CD4-positive, alpha-beta memory T cell (primary cell): Measurements from ENCODE around the gene NAP1L4. TPM values are rescaled to one million over a fixed set of nuclear protein-coding genes. Genes with fewer than 3 reads are reported as not detected.
"Not testable (repeated sequence)": the region's sequence is repeated elsewhere in the genome, so short reads cannot be mapped to it uniquely, and the experiment has no call there.

Experiments
- CTCF ChIA-PET: fragments of 350-600 bp; sonication (Branson Sonifier 250); formaldehyde crosslinking; loops from one replicate; lab custom pipeline; 2021; ENCODE audit warnings: inconsistent platforms; ENCODE audit not compliant: partially characterized antibody; lab: Charles Lee
- POLR2A ChIA-PET: fragments of 350-600 bp; sonication (Branson Sonifier 250); formaldehyde crosslinking; loops from one replicate; lab custom pipeline; 2021; ENCODE audit not compliant: partially characterized antibody; lab: Charles Lee
- DNase-seq, 5 donors: peaks; one replicate each; pipeline versions ENCODE4 v3.0.0 to v3.0.0-alpha.2; 2020 to 2022; ENCODE audit warnings: mixed read lengths in 1 of 5
- H3K27ac ChIP-seq: one replicate; pipeline ENCODE4 v1.7.0; 2013; ENCODE audit warnings: low read depth, low read length
- H3K27me3 ChIP-seq: 2 replicates; pipeline ENCODE4 v1.7.0; 2013; ENCODE audit warnings: mild to moderate bottlenecking, low read length, moderate library complexity; ENCODE audit not compliant: insufficient read depth
- H3K36me3 ChIP-seq: 2 replicates; pipeline ENCODE4 v1.7.0; 2013; ENCODE audit warnings: mild to moderate bottlenecking, low read length, moderate library complexity; ENCODE audit not compliant: insufficient read depth
- H3K4me1 ChIP-seq: 2 replicates; pipeline ENCODE4 v1.7.0; 2013; ENCODE audit warnings: mild to moderate bottlenecking, low read length, moderate library complexity; ENCODE audit not compliant: insufficient read depth
- H3K4me3 ChIP-seq, 2 donors: one replicate each; pipeline ENCODE4 v1.7.0; 2013; ENCODE audit warnings: low read length in 2 of 2, mild to moderate bottlenecking in 1 of 2
- H3K9me3 ChIP-seq, 2 donors: one replicate each; pipeline ENCODE4 v1.7.0; 2013; ENCODE audit warnings: low read length in 2 of 2, control low read depth in 1 of 2; ENCODE audit not compliant: control insufficient read depth in 1 of 2
- H3K27ac Mint-ChIP-seq, 7 donors: one replicate each; pipeline ENCODE4 v1.8.0; 2020 to 2021; ENCODE audit warnings: mixed read lengths in 7 of 7, mild to moderate bottlenecking in 6 of 7, inconsistent platforms in 3 of 7, moderate library complexity in 3 of 7
- H3K27me3 Mint-ChIP-seq, 2 donors: one replicate each; pipeline ENCODE4 v1.8.0; 2020 to 2021; ENCODE audit warnings: mixed read lengths in 2 of 2
- H3K36me3 Mint-ChIP-seq, 2 donors: one replicate each; pipeline ENCODE4 v1.8.0; 2020 to 2021; ENCODE audit warnings: mixed read lengths in 2 of 2, inconsistent platforms in 1 of 2, mild to moderate bottlenecking in 1 of 2
- H3K4me1 Mint-ChIP-seq, 4 donors: one replicate each; pipeline ENCODE4 v1.8.0; 2020 to 2021; ENCODE audit warnings: mixed read lengths in 4 of 4, mild to moderate bottlenecking in 1 of 4
- H3K4me3 Mint-ChIP-seq, 8 donors: one replicate each; pipeline ENCODE4 v1.8.0; 2020 to 2021; ENCODE audit warnings: mixed read lengths in 8 of 8, mild to moderate bottlenecking in 7 of 8, moderate library complexity in 6 of 8, inconsistent platforms in 3 of 8
- H3K9me3 Mint-ChIP-seq, 8 donors: one replicate each; pipeline ENCODE4 v1.8.0; 2020 to 2021; ENCODE audit warnings: mixed read lengths in 8 of 8, mild to moderate bottlenecking in 5 of 8, inconsistent platforms in 3 of 8, moderate library complexity in 1 of 8
- intact Hi-C: fragments of 100-400 bp; cut with micrococcal nuclease; formaldehyde crosslinking; loops from one replicate; pipeline ENCODE4 v1.15.1; 2023
- polyA plus RNA-seq, 2 donors: library from polyadenylated mRNA; unstranded; fragments of 300-500 nt; fragmentation: Illumina TruSeq; gene quantifications; one replicate each; pipeline ENCODE4 v1.2.3, GENCODE V29; 2021
- total RNA-seq, 2 experiments: library from RNA; stranded (reverse); gene quantifications; one replicate each; pipeline ENCODE4 v1.2.3, GENCODE V29; 2021

The NAP1L4 gene
- total and polyA plus RNA-seq, 4 experiments from 2014 or later: 153 to 303 (median 230) TPM

GRCh38 chr11:2911088-2911784 lies 80.9 kb downstream of the NAP1L4 start:
- H3K9me3 ChIP-seq: no peaks in the 10 kb centered on the region
- no peak for DNase-seq
- H3K4me3 Mint-ChIP-seq: no peak overlapping the region
- H3K27ac Mint-ChIP-seq: peak overlapping the region in 3 of 7 donors; percentile 12 to 23 (median 15)
- H3K27me3 ChIP-seq: no peaks in the 10 kb centered on the region
- H3K27ac ChIP-seq: no peak overlapping the region
- no peaks in the 10 kb centered on the region for H3K36me3 ChIP-seq
- H3K4me1 Mint-ChIP-seq: peaks cover 6 to 11% (median 9%) of the 10 kb centered on the region in 4 donors
- CTCF ChIA-PET: no interaction called here
- POLR2A ChIA-PET: no interaction called here
- peaks cover 4 to 7% of the 10 kb centered on the region in 2 donors for H3K36me3 Mint-ChIP-seq
- no peaks in the 10 kb centered on the region for H3K27me3 Mint-ChIP-seq
- intact Hi-C loops: no loop called here
- peaks cover 9% of the 10 kb centered on the region for H3K4me1 ChIP-seq
- H3K9me3 Mint-ChIP-seq: no peaks in the 10 kb centered on the region
- no peak overlapping the region for H3K4me3 ChIP-seq

- H3K27ac ChIP-seq: no peak overlapping the region
- POLR2A ChIA-PET: no interaction called here
- H3K27me3 Mint-ChIP-seq: no peaks in the 10 kb centered on the region
- H3K4me1 Mint-ChIP-seq: peaks cover 6 to 11% (median 9%) of the 10 kb centered on the region in 4 donors
- H3K9me3 Mint-ChIP-seq: no peaks in the 10 kb centered on the region
- H3K36me3 Mint-ChIP-seq: peaks cover 4 to 14% of the 10 kb centered on the region in 2 donors
- intact Hi-C loops: no loop called here
- no peak overlapping the region for H3K27ac Mint-ChIP-seq
- H3K9me3 ChIP-seq: no peaks in the 10 kb centered on the region
- CTCF ChIA-PET: no interaction called here
- H3K36me3 ChIP-seq: no peaks in the 10 kb centered on the region
- no peak overlapping the region for H3K4me3 ChIP-seq
- no peaks in the 10 kb centered on the region for H3K27me3 ChIP-seq
- peaks cover 9% of the 10 kb centered on the region for H3K4me1 ChIP-seq
- DNase-seq: no peak
- peak overlapping the region in 1 of 8 donors; percentile 31 for H3K4me3 Mint-ChIP-seq
Observed at GRCh38 chr11:2910401-2910955, 81.7 kb downstream of the NAP1L4 start.

GRCh38 chr11:2909133-2909902 lies 82.8 kb downstream of the NAP1L4 start:
- H3K27ac Mint-ChIP-seq: no peak overlapping the region
- H3K4me1 Mint-ChIP-seq: peaks cover 7 to 19% (median 14%) of the 10 kb centered on the region in 4 donors
- no peak for DNase-seq
- peaks cover 6 to 23% of the 10 kb centered on the region in 2 donors for H3K36me3 Mint-ChIP-seq
- H3K27me3 ChIP-seq: no peaks in the 10 kb centered on the region
- H3K4me1 ChIP-seq: peaks cover 9% of the 10 kb centered on the region
- no peaks in the 10 kb centered on the region for H3K9me3 ChIP-seq
- no peak overlapping the region for H3K4me3 ChIP-seq
- intact Hi-C loops: no loop called here
- no peaks in the 10 kb centered on the region for H3K27me3 Mint-ChIP-seq
- CTCF ChIA-PET: no interaction called here
- no peak overlapping the region for H3K4me3 Mint-ChIP-seq
- H3K36me3 ChIP-seq: no peaks in the 10 kb centered on the region
- H3K9me3 Mint-ChIP-seq: no peaks in the 10 kb centered on the region
- H3K27ac ChIP-seq: no peak overlapping the region
- POLR2A ChIA-PET: no interaction called here

GRCh38 chr11:2908130-2908529 lies 84.0 kb downstream of the NAP1L4 start:
- no peak overlapping the region for H3K27ac ChIP-seq
- Mint-ChIP-seq H3K4me1 (peaks cover 7 to 20% (median 13%) of the 10 kb centered on the region in 4 donors), H3K4me3 (no peak overlapping the region), H3K27me3 (no peaks in the 10 kb centered on the region), H3K27ac (no peak overlapping the region), H3K9me3 (no peaks in the 10 kb centered on the region), H3K36me3 (peaks cover 6 to 23% of the 10 kb centered on the region in 2 donors)
- H3K36me3 ChIP-seq: no peaks in the 10 kb centered on the region
- peaks cover 9% of the 10 kb centered on the region for H3K4me1 ChIP-seq
- CTCF ChIA-PET: no interaction called here
- H3K9me3 ChIP-seq: no peaks in the 10 kb centered on the region
- no peaks in the 10 kb centered on the region for H3K27me3 ChIP-seq
- POLR2A ChIA-PET: no interaction called here
- intact Hi-C loops: no loop called here
- no peak overlapping the region for H3K4me3 ChIP-seq
- DNase-seq: no peak

- peaks cover 24% of the 10 kb centered on the region for H3K4me1 ChIP-seq
- DNase-seq, H3K4me3 Mint-ChIP-seq, H3K27me3 Mint-ChIP-seq, H3K36me3 ChIP-seq, H3K4me3 ChIP-seq, H3K27me3 ChIP-seq, H3K27ac ChIP-seq, H3K9me3 Mint-ChIP-seq, intact Hi-C loops, POLR2A ChIA-PET, H3K9me3 ChIP-seq: not testable (repeated sequence)
- peak overlapping the region in 1 of 7 donors; percentile 15 for H3K27ac Mint-ChIP-seq
- CTCF ChIA-PET: interaction anchor here (2.9 to 3.9 kb wide), 2 partner anchors 12 to 17 kb away, joined by 11 to 20 read pairs; no protein-coding TSS in a partner anchor
- peaks cover 10 to 36% (median 23%) of the 10 kb centered on the region in 4 donors for H3K4me1 Mint-ChIP-seq
- peaks cover 6 to 23% of the 10 kb centered on the region in 2 donors for H3K36me3 Mint-ChIP-seq
Observed at GRCh38 chr11:2905299-2905698, 86.8 kb downstream of the NAP1L4 start.

GRCh38 chr11:2904153-2905052 lies 87.7 kb downstream of the NAP1L4 start:
- Mint-ChIP-seq H3K27ac (peak overlapping the region in 1 of 7 donors; percentile 68), H3K27me3 (no peaks in the 10 kb centered on the region), H3K9me3 (peaks cover 0 to 2% (median 0%) of the 10 kb centered on the region in 8 donors), H3K36me3 (peaks cover 6 to 23% of the 10 kb centered on the region in 2 donors), H3K4me1 (peaks cover 16 to 44% (median 29%) of the 10 kb centered on the region in 4 donors), H3K4me3 (peak overlapping the region in 3 of 8 donors; percentile 68 to 81 (median 72))
- no peak overlapping the region for H3K27ac ChIP-seq
- no peak for DNase-seq
- ChIA-PET CTCF (interaction anchor here (2.3 to 3.9 kb wide), 3 partner anchors 11 to 26 kb away, joined by 8 to 20 read pairs (median 11); no protein-coding TSS in a partner anchor), POLR2A (interaction anchor here (0.5 to 3.9 kb wide), 3 partner anchors 12 to 27 kb away, joined by 5 to 32 read pairs (median 5); partner anchors contain the start of gene PHLDA2)
- intact Hi-C loops: no loop called here
- H3K36me3 ChIP-seq: no peaks in the 10 kb centered on the region
- H3K9me3 ChIP-seq: no peaks in the 10 kb centered on the region
- H3K4me1 ChIP-seq: peaks cover 30% of the 10 kb centered on the region
- no peak overlapping the region for H3K4me3 ChIP-seq
- H3K27me3 ChIP-seq: no peaks in the 10 kb centered on the region
